ENCODE results near the gene DNAH14. TPM values are rescaled to one million over a fixed set of nuclear protein-coding genes. Genes with fewer than 3 reads are reported as not detected.

DNAH14 gene
- total RNA-seq, 1 donor = 14.7 TPM

DNA sequence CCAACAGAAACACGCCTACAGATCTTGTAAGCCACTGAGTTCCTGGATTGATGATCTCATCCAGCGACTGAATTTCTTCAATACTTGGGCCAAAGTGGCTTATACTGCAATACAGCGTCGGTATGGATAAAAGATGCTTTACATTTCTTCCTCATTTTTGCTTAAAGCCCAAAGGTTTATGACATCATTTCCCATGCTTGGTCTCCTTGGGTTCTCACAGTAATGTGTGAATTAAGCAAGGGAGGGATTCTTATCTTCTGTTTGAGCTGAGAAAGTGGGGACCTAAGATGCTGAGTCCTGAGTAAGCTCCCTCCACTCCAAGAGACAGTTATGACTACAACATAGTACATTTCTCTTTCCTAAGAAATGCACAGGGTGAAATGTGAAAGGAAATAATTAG lies 458.9 kb downstream of the DNAH14 start:
- DNase-seq (ENCODE audit: low read depth) = no peak
- no peak overlapping the region for H3K4me3 ChIP-seq (ENCODE audit: low read depth, low read length)
- TF ChIP-seq, protein P1, sequence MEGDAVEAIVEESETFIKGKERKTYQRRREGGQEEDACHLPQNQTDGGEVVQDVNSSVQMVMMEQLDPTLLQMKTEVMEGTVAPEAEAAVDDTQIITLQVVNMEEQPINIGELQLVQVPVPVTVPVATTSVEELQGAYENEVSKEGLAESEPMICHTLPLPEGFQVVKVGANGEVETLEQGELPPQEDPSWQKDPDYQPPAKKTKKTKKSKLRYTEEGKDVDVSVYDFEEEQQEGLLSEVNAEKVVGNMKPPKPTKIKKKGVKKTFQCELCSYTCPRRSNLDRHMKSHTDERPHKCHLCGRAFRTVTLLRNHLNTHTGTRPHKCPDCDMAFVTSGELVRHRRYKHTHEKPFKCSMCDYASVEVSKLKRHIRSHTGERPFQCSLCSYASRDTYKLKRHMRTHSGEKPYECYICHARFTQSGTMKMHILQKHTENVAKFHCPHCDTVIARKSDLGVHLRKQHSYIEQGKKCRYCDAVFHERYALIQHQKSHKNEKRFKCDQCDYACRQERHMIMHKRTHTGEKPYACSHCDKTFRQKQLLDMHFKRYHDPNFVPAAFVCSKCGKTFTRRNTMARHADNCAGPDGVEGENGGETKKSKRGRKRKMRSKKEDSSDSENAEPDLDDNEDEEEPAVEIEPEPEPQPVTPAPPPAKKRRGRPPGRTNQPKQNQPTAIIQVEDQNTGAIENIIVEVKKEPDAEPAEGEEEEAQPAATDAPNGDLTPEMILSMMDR (IDR thresholded peaks at IDR 0.05; ENCODE audit: insufficient read depth, low read depth, low read length) = no peak

DNA sequence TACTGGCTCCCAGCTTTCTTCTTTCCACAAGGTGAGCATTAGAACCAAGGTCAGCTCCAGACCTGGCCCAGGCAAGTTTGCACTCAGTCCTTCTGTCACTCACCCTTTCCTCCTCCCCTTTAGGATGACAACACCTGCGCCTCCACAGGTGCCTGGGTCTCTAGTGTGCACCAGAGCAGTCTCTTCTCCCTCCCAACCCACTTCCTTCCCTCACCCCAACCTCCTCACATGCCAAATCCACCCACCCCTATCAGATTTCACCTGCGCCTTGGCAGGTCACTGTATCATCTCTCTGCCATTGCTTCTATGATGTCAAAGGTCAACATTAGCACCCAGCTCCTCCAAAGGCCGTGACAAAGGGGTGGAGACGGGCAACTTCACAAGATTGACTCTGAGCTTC lies 460.4 kb downstream of the DNAH14 start:
- H3K4me3 ChIP-seq (ENCODE audit: low read depth, low read length) = no peak overlapping the region
- no peak for DNase-seq (ENCODE audit: low read depth)
- TF ChIP-seq, protein P1 (IDR thresholded peaks at IDR 0.05; ENCODE audit: insufficient read depth, low read depth, low read length) = no peak

DNA sequence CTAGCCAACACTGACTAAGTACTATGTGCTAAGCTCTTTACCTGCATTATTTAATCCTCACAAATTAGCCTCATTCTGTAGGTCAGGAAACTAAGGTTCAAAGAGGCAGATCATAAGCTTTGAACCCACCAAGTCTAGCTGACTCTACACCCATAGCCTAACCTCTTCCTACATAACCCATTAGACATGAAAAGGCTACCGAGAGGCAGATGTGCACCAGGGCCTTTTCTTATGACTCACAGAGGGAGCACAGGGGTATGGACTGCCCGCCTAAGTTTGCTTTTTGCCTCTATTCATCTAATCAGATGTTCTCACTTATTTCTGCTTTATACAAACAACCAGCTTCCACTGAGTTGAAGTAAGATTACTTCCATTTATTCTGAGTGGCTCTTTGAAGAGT lies 466.9 kb downstream of the DNAH14 start:
- DNase-seq (ENCODE audit: low read depth) = no peak
- TF ChIP-seq, protein P1 (IDR thresholded peaks at IDR 0.05; ENCODE audit: insufficient read depth, low read depth, low read length) = no peak
- H3K4me3 ChIP-seq (ENCODE audit: low read depth, low read length) = no peak overlapping the region

DNA sequence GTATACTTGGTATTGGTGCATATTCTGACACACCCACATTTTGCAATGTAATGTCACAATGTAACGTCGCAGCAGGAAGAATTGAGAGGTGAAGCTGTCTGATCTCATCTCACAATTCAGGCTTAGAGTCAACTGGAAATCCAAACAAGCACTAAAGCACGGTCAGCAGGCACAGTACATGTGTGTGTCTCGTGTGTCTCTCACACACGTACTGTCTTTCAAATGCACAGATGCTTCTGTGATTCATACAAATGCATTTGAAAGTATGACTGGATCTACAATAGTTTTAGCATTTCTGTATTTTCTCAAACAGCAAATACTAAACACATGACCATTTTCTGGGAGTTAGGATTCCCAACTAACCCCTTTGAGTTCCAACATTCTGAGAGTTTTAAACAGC lies 471.5 kb downstream of the DNAH14 start:
- TF ChIP-seq, protein P1 (IDR thresholded peaks at IDR 0.05; ENCODE audit: insufficient read depth, low read depth, low read length) = no peak
- H3K4me3 ChIP-seq (ENCODE audit: low read depth, low read length) = no peak overlapping the region
- no peak for DNase-seq (ENCODE audit: low read depth)

DNA sequence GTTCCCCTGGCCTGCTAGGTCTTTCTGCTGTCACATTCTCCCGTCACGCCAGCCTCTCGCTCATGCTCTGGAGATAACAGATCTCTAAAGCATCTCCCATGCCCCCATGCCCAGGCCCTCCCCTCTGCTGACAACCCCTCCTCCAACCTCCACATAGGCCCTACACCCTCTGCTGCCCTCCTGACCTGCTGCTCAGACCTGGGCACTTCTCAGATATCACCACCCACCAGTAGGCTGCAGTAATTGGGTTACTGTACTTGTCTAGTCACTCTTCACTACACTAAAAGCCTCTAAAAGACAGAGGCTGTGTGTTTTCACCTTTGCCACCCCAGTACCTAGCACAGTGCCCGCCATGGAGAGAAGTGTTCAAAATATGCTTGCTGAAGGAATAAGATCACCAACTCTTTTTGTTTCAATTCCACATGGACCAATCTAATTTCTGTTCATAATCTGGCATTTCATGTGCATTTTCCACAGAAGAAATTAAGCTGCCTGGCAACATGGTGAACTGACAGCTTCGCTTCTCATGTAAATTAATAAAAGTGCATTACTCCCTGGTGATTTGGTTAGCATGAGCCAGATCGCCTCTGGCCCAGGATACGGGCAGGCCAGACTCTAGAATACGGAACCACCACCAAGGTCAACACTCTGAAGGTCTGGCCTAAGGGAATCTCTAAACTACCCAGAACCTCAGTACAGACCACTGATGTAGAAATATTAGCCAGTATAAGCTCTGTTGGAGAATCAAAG lies 477.7 kb downstream of the DNAH14 start:
- no peak for DNase-seq (ENCODE audit: low read depth)
- TF ChIP-seq, protein P1 (IDR thresholded peaks at IDR 0.05; ENCODE audit: insufficient read depth, low read depth, low read length) = no peak
- no peak overlapping the region for H3K4me3 ChIP-seq (ENCODE audit: low read depth, low read length)

DNA sequence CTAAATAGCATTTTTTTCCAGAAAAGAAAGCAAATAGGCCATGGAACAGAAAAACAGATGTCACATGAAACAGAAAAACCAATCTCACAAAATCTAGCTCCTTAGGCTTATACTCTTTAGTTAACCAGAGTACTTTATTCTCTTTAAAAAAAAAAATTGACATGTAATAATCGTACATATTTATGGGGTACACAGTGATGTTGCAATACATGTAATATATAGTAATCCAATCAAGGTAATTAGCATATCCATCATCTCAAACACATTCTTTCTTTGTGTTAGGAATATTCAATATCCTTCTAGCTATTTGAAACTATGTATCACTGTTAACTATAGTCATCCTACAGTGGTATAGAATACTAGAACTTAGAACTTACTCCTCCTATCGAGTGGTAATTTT lies 478.3 kb downstream of the DNAH14 start:
- TF ChIP-seq, protein P1 (IDR thresholded peaks at IDR 0.05; ENCODE audit: insufficient read depth, low read depth, low read length) = no peak
- no peak overlapping the region for H3K4me3 ChIP-seq (ENCODE audit: low read depth, low read length)
- DNase-seq (ENCODE audit: low read depth) = no peak

DNA sequence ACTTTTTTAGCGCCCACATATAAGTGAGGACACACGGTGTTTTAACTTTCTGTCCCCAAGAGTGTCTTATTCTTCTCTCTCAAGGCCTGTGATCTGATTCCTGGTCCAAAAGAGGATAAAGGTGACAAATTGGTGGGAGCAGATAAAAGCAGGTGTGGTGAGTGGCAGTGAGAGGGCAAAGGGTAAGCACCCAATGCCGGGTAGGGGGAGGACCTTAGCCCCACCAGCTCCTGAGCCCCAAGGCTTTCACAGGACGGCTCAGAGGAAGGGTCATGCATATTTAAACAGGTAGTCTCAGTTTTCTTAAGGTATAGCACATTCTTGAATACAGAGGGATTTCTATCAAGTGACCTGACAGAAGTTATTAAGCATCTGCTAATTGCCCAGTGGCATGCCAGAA lies 478.8 kb downstream of the DNAH14 start:
- H3K4me3 ChIP-seq (ENCODE audit: low read depth, low read length) = no peak overlapping the region
- TF ChIP-seq, protein P1 (IDR thresholded peaks at IDR 0.05; ENCODE audit: insufficient read depth, low read depth, low read length) = no peak
- no peak for DNase-seq (ENCODE audit: low read depth)
